ENCODE results near the gene USP35.

Gene USP35

GRCh38 chr11:78259777-78260487, 71.2 kb downstream of the USP35 start:
- no peak overlapping the region for H3K4me3 ChIP-seq (replicated peaks; ENCODE audit: low read depth, low read length)
- TF ChIP-seq CTCF (IDR thresholded peaks at IDR 0.05; ENCODE audit: low read length, missing control alignments): no peak
- no peak for DNase-seq (ENCODE audit: low read depth)

- no peak for TF ChIP-seq CTCF (IDR thresholded peaks at IDR 0.05; ENCODE audit: low read length, missing control alignments)
- DNase-seq (ENCODE audit: low read depth): no peak
These were observed 72.6 kb downstream of the USP35 start for GRCh38 chr11:78261367-78261766.

GRCh38 chr11:78261828-78262227, 73.1 kb downstream of the USP35 start:
- no peak overlapping the region for H3K4me3 ChIP-seq (replicated peaks; ENCODE audit: low read depth, low read length)
- DNase-seq (ENCODE audit: low read depth): no peak
- TF ChIP-seq CTCF (IDR thresholded peaks at IDR 0.05; ENCODE audit: low read length, missing control alignments): no peak

More at GRCh38 chr11:78261367-78261766, 72.6 kb downstream of the USP35 start:
- no peak overlapping the region for H3K4me3 ChIP-seq (replicated peaks; ENCODE audit: low read depth, low read length)

GRCh38 chr11:78262238-78262637, 73.5 kb downstream of the USP35 start:
- TF ChIP-seq CTCF (IDR thresholded peaks at IDR 0.05; ENCODE audit: low read length, missing control alignments): no peak
- no peak overlapping the region for H3K4me3 ChIP-seq (replicated peaks; ENCODE audit: low read depth, low read length)
- no peak for DNase-seq (ENCODE audit: low read depth)

GRCh38 chr11:78262691-78263090, 74.0 kb downstream of the USP35 start:
- no peak for DNase-seq (ENCODE audit: low read depth)
- no peak overlapping the region for H3K4me3 ChIP-seq (replicated peaks; ENCODE audit: low read depth, low read length)
- no peak for TF ChIP-seq CTCF (IDR thresholded peaks at IDR 0.05; ENCODE audit: low read length, missing control alignments)

All from fibroblast of pulmonary artery (primary cell).